Measurements from ENCODE around the gene EDEM3.

- TF ChIP-seq CTCF (conservative IDR thresholded peaks at IDR 0.05 in 1 of 2, IDR thresholded peaks at IDR 0.05 in 1 of 2; ENCODE audit: extremely low read depth in 1 of 2, insufficient read depth in 1 of 2, low read depth in 1 of 2, low read length in 2 of 2) (no peak), EZH2 (IDR thresholded peaks at IDR 0.05; ENCODE audit: borderline replicate concordance, low read length) (no peak)
Observed at GRCh38 chr1:184789884-184790283, 35.2 kb upstream of the EDEM3 start.
